BJ (cell line): Measurements from ENCODE around the gene APPL1. TPM values are rescaled to one million over a fixed set of nuclear protein-coding genes. Genes with fewer than 3 reads are reported as not detected.

ENCODE experiments used
- CTCF ChIA-PET: fragments of 350-600 bp; formaldehyde crosslinking; extraction: SDS; loops from one replicate; lab custom pipeline; 2021; ENCODE audit warnings: antibody characterized with exemption, inconsistent platforms; lab: Yijun Ruan, JAX
- POLR2A ChIA-PET: fragments of 300-600 bp; sonication (Branson Sonifier 250); formaldehyde crosslinking; extraction: SDS; loops from one replicate; lab custom pipeline; 2021; ENCODE audit warnings: antibody characterized with exemption; lab: Charles Lee
- DNase-seq: peaks from one replicate; pipeline ENCODE4 v3.0.0-alpha.2; 2011; ENCODE audit warnings: low read depth
- H3K27me3 ChIP-seq: 2 replicates; pipeline ENCODE4 v1.6.0; 2011; ENCODE audit warnings: low read length; ENCODE audit not compliant: control insufficient read depth, insufficient read depth
- H3K36me3 ChIP-seq: 2 replicates; pipeline ENCODE4 v1.5.1; 2011; ENCODE audit warnings: low read length; ENCODE audit not compliant: control insufficient read depth, insufficient read depth
- H3K4me3 ChIP-seq: 2 replicates; pipeline ENCODE4 v1.5.1; 2011; ENCODE audit warnings: low read depth, mild to moderate bottlenecking, control low read depth, low read length
- CTCF ChIP-seq: IDR thresholded peaks from 2 replicates; pipeline ENCODE4 v1.5.1; 2011; ENCODE audit warnings: low read depth, mild to moderate bottlenecking, control low read depth, inconsistent platforms, low read length, moderate library complexity; ENCODE audit not compliant: insufficient read depth
- polyA plus RNA-seq: library from polyadenylated mRNA; depleted of rRNA; stranded (reverse); fragments of >200 nt; gene quantifications from 2 replicates; pipeline ENCODE4 v1.2.3, GENCODE V29; 2011

Gene APPL1
- polyA plus RNA-seq, 1 experiment: 14.1 TPM

- CTCF ChIA-PET: no interaction called here
- DNase-seq: no peak
- no peaks in the 10 kb centered on the region for H3K27me3 ChIP-seq
- peaks cover 3% of the 10 kb centered on the region for H3K36me3 ChIP-seq
- no peak for TF ChIP-seq CTCF
- POLR2A ChIA-PET: no interaction called here
- H3K4me3 ChIP-seq: no peak overlapping the region
Measured at GRCh38 chr3:57261119-57261518, 33.6 kb downstream of the APPL1 start.

GRCh38 chr3:57261929-57262328 is 34.4 kb downstream of the APPL1 start:
- DNase-seq: no peak
- no peak for TF ChIP-seq CTCF
- Histone ChIP-seq H3K36me3 (peaks cover 3% of the 10 kb centered on the region), H3K4me3 (no peak overlapping the region), H3K27me3 (no peaks in the 10 kb centered on the region)
- ChIA-PET CTCF (no interaction called here), POLR2A (no interaction called here)

- no peak for TF ChIP-seq CTCF
- DNase-seq: no peak
- CTCF ChIA-PET: interaction anchor here (1.7 kb wide), 1 partner anchor 31 kb away, joined by 4 read pairs; no protein-coding TSS in a partner anchor
- Histone ChIP-seq H3K27me3 (no peaks in the 10 kb centered on the region), H3K4me3 (no peak overlapping the region), H3K36me3 (peaks cover 4% of the 10 kb centered on the region)
- POLR2A ChIA-PET: no interaction called here
Measured at GRCh38 chr3:57268416-57268815, 40.9 kb downstream of the APPL1 start.

- Histone ChIP-seq H3K36me3 (peaks cover 1% of the 10 kb centered on the region; the same call in 1 of the 2 replicates), H3K27me3 (no peaks in the 10 kb centered on the region), H3K4me3 (no peak overlapping the region)
- ChIA-PET POLR2A (no interaction called here), CTCF (no interaction called here)
- no peak for DNase-seq
- no peak for TF ChIP-seq CTCF
Measured at GRCh38 chr3:57274845-57275244, 47.3 kb downstream of the APPL1 start.

GRCh38 chr3:57275393-57275792 is 47.9 kb downstream of the APPL1 start:
- ChIA-PET POLR2A (no interaction called here), CTCF (no interaction called here)
- Histone ChIP-seq H3K36me3 (peaks cover 1% of the 10 kb centered on the region; the same call in 1 of the 2 replicates), H3K27me3 (no peaks in the 10 kb centered on the region), H3K4me3 (no peak overlapping the region)
- no peak for DNase-seq
- TF ChIP-seq CTCF: no peak
